Measurements from ENCODE around the gene COL4A5.
"Not testable (repeated sequence)": the region's sequence is repeated elsewhere in the genome, so short reads cannot be mapped to it uniquely, and the experiment has no call there.

COL4A5 gene

DNA sequence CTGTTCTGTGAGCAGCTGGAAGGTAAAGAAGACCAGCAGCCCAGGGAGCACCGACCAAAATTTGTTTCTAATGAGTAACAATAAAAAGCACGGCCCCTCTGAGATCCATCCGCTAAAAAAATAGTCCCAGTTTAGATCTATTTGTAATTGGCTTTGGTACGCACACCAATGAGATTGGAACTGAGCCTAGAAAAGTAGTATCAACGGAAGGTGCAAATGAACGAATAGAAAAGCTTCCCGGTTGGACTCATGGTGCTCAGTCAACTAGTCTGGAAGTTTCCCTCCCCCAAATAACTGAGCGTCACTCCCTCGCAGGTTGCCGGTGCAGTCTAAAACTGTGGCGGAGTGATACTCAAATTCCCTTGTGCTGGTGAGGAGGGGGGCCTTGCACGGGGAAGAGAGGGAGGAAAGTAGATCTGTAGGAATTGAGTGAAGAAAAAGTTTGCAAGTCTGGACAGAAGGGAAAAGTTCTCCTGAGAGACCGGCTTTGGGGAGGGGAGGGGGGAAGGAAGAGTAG, at the start of gene COL4A5:
Gene COL4A5 (plus strand): TSS at position 413 of the 517 bp plus-strand sequence. CDS start 288 bp downstream, outside the sequence.
- peak within 1 kb of the TSS; percentile 75 for H3K27ac ChIP-seq
- DNase-seq (ENCODE audit: low read depth, low spot score): peak; percentile 87

DNA sequence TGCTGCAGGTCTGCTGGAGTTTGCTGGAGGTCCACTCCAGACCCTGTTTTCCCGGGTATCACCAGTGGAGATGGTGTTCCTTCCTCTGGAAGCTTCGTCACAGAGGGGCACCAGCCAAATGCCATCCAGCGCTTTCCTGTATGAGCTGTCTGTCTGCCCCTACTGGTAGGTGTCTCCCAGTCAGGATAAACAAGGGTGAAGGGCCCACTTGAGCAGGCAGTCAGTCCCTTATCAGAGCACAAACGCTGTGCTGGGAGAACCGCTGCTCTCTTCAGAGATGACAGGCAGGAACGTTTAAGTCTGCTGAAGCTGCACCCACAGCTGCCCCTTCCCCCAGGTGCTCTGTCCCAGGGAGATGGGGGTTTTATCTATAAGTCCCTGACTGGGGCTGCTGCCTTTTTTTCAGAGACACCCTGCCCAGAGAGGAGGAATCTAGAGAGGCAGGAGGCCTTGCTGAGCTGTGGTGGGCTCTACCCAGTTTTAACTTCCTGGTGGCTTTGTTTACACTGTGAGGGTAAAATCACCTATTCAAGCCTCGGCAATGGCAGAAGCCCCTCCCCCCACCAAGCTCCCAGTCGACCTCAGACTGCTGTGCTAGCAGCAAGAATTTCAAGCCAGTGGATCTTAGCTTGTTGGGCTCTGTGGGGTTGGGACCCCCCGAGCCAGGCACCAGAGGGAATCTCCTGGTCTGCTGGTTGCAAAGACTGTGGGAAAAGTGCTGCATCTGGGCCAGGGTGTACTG, 48.5 kb upstream of the COL4A5 start:
- H3K27ac ChIP-seq; DNase-seq (ENCODE audit: low read depth, low spot score): not testable (repeated sequence)

DNA sequence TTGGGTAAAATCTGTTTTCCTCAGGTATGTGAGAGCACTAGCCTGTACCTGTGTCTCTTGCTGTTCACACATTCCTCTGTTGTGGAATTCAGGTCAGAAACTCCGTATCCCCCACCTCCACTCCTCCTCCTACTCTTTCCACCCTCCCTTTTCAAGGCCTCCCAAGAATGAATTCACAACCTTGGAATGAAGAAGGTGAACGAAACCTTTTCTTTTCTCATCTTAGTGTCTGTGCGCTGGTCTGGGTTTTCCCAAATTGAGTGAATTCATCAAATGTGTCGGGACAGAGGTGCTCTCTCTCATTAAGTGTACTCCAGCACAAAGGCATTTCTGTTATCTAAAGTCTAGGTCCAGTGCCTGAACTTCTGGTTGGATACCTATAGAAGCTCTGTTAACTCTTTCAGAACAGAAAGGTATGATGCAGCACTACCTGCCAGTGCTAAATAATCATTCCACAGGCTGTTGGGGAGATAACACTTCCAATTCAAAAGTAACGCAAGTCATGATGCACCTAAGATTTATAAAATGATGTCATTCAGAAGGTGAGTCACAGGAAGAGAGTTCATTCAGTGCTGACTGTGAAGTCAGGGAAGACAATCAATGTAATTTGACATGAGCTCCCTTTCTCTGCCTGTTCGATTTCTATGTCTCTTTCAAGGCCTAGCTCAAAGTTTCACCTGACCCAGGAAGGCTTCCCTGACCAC, 43.3 kb upstream of the COL4A5 start:
- H3K27ac ChIP-seq: peak overlapping the region; percentile 95
- DNase-seq (ENCODE audit: low read depth, low spot score): no peak

DNA sequence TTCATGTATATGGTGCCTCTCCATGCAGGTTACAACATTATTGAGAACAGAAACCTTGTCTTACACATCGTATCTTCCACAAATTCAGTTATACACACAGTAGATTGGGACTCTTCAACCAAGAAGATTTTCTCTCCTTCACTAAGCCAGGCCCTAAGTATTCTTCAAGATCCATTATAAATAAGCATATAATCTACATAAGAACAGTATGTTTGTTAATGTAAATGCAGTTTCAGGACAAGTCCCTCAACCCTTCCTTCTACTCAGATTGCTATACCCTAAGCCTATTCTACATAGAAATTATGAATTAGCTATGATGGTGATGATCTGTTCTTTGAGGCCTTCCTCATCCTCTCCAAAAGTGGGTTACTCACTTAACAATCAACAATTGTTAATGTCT, 42.7 kb upstream of the COL4A5 start:
- DNase-seq (ENCODE audit: low read depth, low spot score): no peak
- H3K27ac ChIP-seq: peak overlapping the region; percentile 95

DNA sequence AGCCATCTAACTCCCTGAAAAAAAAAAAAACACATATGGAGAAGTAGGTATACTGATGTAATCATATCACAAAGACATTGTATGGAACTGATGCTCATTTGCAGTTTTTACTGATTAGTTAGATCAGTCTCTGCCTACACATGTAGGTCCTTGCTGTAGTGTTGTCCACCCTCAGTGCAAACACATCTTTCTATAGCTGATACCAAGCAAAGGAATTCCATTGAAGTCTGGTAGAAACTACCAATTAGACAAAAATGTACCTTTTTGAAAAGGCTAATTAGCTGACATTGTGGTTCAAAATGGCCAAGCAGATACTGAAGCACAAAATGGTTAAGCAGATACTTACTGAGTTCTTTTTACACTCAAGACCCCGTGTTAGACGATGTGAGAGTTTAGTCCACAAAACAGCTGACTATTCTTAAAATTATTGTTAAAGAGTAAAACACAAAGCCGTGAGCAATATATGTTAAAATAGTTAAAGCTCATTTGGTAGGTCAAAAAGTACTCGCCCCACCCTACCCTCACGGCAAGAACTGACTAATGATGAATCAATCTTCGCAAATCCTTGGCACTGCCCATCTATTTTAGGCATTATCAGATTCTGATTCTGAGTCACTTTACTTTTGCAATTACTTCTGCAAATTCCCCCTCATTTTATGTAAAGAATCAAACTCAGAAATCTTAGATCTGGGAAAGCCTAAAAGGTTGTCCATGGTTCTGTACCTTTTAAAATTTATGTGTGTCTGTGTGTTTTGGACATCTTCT, 41.8 kb upstream of the COL4A5 start:
- peak overlapping the region; percentile 95 for H3K27ac ChIP-seq

DNA sequence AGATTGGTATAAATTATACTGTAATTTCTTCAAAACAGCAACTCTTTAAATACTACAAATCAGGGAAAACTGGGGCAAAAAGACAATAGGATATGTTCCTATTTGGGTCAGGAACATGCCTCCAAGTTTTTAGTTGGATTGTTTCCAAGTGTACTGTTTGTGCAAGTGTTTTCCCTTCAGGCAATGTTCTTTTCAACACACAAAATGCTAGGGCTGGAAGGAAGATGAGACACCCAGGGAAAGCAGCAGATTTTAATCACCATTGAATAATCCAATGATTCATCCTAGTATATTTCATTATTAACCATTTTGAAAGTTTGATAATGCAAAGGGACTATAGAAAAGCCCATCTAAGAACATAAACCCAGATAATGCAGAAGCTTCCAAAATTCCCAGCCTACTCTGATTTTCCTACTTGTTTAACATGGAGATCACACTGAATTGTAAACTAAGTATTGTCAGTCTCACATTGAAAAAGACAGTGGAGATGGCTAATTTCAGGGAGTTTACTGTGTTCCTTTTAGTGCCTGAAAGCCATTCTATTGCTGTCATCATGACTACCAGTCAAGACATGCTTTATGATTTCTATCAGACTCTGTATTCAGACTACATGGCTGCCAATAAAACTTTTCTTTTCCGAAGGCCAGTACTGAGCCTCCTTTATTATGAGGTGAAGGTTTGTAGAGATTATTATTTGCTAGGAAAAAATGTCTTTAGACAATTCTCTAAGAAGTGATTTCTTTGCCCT, 40.0 kb upstream of the COL4A5 start:
- H3K27ac ChIP-seq: peak overlapping the region; percentile 95
- no peak for DNase-seq (ENCODE audit: low read depth, low spot score)

More for the DNA sequence above, 41.8 kb upstream of the COL4A5 start:
- no peak for DNase-seq (ENCODE audit: low read depth, low spot score)

DNA sequence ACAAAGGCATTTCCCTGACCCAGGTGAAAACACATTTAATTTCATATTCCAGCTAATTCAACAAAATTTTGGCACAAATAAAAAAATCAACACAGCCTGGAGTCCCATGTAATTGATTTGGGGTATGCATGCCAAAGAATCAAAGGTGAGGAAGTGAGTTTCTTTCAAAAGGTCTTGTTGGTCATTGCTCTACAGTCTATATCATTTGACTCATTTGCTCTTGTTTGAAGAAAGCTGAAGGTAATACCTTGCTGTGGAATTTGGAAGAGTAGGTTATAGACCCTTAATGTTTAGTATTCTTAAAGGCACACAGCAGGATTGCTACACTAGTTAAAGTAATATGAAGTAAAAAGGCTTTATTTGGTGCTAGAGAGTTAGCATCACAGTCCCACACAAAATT, 26.9 kb upstream of the COL4A5 start:
- H3K27ac ChIP-seq: peak overlapping the region; percentile 42
- no peak for DNase-seq (ENCODE audit: low read depth, low spot score)

DNA sequence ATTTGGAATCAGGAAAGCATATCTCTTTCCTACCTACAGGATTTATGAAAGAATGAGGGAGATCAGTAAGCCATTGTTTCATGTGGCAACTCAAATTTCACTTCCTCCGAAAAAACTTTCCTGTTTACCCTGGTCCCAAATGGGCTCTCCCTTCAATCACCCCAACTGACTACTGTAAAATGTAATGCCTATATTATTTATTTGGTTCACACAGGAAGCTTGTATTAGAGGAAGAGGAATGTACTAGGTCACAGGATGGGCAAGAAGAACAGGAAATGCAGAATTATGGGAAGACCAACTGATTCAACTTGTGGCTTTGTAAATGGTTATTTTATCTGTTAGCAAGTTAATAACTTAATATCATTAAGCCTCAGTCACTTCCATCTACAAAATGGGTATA, 24.5 kb upstream of the COL4A5 start:
- H3K27ac ChIP-seq: peak overlapping the region; percentile 9
- no peak for DNase-seq (ENCODE audit: low read depth, low spot score)

DNA sequence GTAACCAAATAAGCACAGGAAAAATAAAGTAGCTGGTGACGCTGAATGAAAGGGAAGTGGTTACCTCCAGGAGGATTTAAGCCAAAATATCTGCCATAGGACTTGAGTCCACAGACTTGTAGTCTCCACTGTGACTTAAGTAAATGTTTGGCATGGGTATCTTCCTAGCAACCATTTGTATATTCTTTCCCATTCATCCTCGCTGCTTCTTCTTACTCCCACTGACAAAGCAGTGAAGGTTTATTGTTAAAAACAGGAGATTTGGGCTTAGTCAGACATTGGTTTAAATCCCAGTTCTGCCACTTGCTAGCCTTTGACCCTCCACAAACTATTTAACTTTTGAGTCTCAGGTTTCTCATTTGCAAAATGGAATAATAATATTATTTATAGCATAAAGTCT, 23.7 kb upstream of the COL4A5 start:
- peak overlapping the region; percentile 9 for H3K27ac ChIP-seq

DNA sequence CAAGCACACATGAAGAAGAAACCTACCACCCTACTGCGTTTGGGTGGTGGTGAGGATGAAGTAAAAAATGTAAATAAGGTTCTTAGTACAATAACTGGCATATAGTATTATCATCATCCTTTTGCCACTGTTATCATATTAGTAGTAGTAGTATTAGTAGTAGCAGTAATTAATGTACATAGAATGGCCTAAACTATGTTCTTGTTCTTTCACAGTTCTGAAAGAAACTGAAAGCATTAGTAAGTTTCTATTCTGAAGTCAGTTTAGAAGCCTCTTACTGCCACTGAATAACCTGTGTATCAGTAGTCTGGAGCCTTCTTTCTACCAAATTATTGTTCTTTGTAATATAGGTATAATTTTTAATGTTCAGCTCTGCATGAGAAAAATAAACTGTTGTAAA, 22.4 kb upstream of the COL4A5 start:
- no peak overlapping the region for H3K27ac ChIP-seq
- DNase-seq (ENCODE audit: low read depth, low spot score): no peak

More for the DNA sequence above, 23.7 kb upstream of the COL4A5 start:
- no peak for DNase-seq (ENCODE audit: low read depth, low spot score)

DNA sequence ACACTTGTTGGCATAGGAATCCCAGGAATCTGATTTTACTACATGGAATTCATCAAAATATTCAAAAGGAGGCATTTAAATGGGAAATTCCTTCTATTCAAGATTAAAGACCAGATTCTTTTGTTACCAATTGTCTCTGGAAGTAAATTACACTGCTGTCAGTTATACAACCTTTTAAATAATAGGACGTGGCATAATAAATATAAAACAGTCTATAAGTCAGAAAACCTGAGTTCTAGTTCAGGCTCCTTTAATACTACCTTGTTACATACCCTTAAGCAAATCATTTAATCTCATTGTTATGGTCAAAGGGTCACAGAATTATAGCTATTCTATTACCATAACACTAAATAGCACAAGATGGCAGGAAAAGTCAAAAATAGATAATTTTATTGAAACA, 20.2 kb upstream of the COL4A5 start:
- H3K27ac ChIP-seq: no peak overlapping the region
- DNase-seq (ENCODE audit: low read depth, low spot score): no peak

DNA sequence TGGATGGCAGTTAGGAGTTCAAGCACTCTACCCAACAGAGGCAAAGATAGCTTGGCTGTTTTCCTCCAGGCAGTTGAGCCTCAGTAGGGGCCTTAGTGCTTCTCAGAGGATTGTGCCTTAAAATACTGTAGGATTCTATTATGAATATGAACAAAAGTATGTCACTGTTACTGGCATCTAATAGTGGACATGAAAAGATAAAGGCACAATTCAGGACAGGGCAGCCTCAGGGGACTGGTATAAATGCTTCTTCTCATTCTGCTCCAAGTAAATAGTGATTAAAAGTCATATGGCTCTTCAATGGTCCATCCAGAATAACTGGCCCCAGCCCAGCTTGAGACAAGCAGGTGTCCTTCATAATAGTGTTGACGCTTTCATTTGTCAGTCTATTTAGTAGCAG, 19.2 kb upstream of the COL4A5 start:
- H3K27ac ChIP-seq: no peak overlapping the region
- DNase-seq (ENCODE audit: low read depth, low spot score): no peak

DNA sequence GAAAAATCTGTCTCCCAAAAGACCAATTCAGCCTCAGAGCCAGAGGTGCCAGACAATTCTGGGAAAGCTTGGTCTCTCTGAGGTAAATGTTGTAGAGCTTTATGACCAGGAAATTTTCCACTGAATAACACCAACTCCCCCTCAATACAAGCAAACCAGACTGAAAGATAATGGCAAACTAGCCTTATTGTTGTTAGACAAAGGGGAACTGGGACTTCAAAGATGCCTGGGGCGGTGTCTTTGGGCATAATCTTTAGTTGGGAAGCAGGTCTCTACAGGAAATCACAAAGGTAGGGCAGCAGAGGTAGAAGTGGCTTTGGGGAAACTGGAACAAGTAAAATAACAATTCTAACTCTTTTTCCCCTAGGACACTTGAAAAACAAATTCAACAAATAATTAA, 13.4 kb upstream of the COL4A5 start:
- DNase-seq (ENCODE audit: low read depth, low spot score): no peak

DNA sequence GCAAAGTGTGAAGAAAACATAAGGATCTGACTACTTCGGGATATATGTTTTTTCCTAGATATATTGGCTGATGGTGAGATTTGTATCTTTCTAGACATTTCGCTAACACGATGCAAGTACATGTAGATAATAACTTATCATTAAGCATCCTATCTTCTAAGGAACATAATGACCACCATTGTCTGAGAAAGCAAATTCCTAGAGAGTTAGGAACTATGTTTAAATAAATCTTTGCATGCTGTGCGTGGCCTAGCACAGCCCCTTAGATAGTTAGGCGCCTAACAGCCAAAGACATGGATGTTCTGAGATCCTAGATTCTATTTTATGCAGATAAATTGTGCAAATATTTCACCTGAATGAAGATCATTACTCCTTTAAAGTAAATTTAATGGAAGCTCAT, 4.4 kb upstream of the COL4A5 start:
- DNase-seq (ENCODE audit: low read depth, low spot score): no peak
- H3K27ac ChIP-seq: no peak overlapping the region

More for the DNA sequence above, 13.4 kb upstream of the COL4A5 start:
- H3K27ac ChIP-seq: no peak overlapping the region

DNA sequence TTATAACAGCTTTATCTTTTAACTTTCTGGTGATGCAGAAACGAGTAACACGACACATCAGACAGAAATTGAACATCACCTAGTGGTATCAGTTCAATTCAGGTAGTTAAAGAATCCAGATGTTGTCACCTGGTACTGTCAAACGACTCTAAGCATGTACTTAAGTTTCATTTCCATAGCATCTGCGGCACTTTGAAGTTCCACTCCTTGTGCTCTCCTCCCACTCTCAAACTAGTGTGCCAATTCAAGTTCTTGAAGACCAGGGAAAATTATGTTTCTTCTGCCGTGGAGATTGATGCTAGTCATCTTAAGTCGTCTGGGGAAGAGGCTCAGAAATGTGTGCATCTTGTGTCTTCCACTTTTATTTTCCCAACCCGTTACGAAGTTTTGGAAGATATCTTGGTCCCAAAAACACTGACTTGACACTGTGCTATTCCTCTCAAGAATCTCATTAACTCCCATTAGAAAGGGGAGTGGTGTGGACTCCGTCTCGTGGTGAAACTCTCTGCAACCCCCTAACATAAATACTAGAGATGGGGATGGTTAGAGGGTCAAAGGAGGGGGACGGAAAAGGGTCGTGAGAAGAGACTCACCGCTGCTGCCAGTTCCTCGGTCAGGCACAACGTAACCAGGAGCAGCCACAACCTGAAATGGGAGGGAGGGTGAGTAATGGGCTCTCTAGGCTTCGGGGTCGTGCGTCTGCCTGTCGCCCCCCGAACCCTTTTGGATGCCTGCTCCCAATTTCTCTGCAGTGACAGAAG, 2.1 kb upstream of the COL4A5 start:
- no peak overlapping the region for H3K27ac ChIP-seq
- DNase-seq (ENCODE audit: low read depth, low spot score): no peak

DNA sequence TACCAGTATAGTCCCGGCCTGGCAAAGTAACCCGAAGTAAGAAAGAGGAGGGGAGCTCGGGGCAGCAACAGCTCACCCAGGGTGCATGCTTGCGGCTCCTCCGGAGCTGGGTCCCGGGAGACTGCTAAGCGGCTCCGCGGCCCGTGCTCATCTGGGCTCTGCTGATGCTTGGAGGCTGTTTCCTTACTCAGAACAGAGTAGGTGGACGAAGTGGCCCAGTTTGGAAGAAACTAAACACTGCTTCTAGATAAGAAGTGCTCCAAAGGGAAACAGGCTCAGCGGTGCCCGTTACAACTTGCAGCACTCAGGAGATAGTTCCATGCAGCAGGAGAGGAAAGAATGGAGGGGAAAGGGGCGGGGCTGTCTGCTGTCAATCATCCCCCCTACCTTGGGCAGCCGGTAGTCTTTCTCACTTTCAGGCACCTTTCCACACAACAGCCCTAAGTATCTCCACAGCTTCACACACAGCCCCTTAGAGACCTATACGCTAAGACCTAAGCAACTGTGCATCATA, 1.5 kb upstream of the COL4A5 start, which contains the start of gene COL4A6:
Gene COL4A6 (minus strand): TSS at position 313 of the 514 bp plus-strand sequence. CDS start 226 bp downstream, at position 87.
- H3K27ac ChIP-seq: peak within 1 kb of the TSS; percentile 75

DNA sequence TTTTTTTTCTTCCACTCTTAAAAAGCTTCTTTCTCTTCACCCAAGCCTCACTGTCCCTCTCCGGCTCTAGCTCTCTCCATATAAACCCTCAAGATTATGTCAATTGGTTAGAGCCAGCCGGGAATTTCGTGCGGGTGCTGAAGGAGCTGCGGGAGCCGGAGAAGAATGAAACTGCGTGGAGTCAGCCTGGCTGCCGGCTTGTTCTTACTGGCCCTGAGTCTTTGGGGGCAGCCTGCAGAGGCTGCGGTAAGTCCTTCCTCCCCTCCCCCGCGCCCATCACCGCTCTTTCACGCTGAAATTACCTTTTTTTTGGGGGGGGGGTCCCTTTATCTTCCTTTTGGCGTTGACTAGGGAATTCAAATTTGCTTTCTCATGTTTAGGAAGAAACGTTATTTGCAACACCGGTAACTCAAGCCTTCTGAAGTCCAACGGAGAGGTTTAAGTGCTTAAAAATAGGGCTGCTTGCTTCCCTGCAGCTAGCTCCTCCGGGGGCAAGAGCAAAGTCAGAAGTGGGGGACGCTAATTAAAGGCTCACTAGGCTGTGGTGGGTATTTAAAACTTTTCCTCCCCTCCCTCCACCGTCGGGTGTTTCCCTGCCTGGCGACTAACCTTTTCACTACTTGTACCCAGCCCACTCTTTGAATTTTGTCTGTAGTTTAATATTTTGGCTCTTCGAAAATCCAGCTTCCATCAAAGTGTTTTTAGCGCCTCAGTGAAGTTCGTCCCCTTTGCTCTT, 491 bp downstream of the COL4A5 start:
- peak overlapping the region; percentile 75 for H3K27ac ChIP-seq
- DNase-seq (ENCODE audit: low read depth, low spot score): no peak

More for the DNA sequence above, 1.5 kb upstream of the COL4A5 start, which contains the start of gene COL4A6:
- no peak for DNase-seq (ENCODE audit: low read depth, low spot score)

DNA sequence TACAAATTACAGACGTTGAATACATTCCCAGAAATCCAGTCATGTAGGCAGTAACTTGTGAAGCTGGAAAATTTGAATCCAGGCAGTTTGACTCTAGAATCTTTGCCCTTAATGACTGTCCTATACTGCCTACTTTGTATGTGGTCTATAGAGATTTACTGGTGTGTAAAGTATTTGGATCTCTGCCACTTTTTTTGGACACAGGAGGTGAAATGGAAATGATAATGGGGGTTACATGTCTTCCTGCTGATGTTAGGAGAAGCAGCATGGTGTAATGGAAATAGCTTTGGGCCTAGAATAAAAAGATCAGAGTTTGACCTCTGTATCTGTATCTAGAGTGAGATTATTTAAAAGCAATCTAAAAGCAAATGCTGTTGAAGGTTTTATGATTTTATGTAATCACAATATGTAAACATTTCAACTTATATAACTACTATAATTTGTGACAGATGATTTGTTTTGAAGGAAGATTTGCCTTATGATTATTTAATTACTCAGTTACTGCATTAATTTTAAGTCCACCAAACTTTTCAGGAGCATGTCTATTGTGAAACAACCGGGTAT, 3.3 kb downstream of the COL4A5 start:
- DNase-seq (ENCODE audit: low read depth, low spot score): no peak
- H3K27ac ChIP-seq: no peak overlapping the region
